Suprapubic skin (tissue), 4 donors: ENCODE data around the gene EIF4E3.

Source experiments
- POLR2A ChIP-seq, 2 donors: fragments of 450-650 bp; IDR thresholded peaks; one replicate each; pipeline ENCODE4 v1.6.1; 2017; ENCODE audit warnings: antibody characterized with exemption in 2 of 2, mild to moderate bottlenecking in 2 of 2, moderate library complexity in 2 of 2
- POLR2AphosphoS5 ChIP-seq, 3 donors: sonication (generic); formaldehyde crosslinking; IDR thresholded peaks; one replicate each; pipeline ENCODE4 v1.6.1; 2017; ENCODE audit warnings: antibody characterized with exemption in 3 of 3
- TF ChIP-seq, protein P1 (sequence below), 2 donors: fragments of 200-600 bp in 1 of 2; fragments of 450-650 bp in 1 of 2; sonication (generic) in 1 of 2; IDR thresholded peaks; one replicate each; pipeline ENCODE4 v1.5.1; 2016 to 2019; ENCODE audit warnings: antibody characterized with exemption in 2 of 2, mild to moderate bottlenecking in 1 of 2, moderate library complexity in 1 of 2

DNA sequence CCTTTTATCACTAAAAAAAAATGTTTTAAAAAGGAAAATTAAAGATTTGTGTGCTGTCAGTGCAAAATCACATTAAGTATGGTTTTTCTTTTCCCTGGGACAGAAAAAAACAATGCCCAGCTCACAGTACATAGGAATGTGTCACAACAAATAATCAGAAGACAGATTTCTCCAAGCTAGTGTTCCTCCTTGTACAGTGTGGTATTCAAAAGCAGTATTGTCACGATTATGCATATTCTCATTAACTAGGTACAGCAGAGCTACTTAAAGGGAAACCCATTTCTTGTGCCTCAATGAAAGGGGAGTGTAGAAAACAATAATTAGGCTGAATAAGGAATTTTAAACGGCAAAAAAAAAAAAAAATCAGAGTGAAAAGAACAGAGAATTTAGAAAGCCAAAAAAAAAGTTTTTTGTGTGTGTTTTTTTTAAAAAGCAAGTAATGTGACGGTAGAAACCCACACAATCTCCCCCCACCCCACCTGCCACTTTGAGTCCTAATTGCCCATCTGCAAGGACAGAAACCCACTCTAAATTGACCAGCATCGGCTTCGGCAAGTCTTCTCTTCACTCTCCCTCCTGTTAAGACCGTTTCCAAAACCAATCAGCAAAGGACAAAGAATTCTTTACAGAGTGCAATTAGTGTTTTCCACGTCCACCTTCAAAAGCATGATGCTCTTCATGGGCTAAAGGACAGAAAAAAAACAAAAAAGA, 41.0 kb downstream of the EIF4E3 start:
- TF ChIP-seq, protein P1, sequence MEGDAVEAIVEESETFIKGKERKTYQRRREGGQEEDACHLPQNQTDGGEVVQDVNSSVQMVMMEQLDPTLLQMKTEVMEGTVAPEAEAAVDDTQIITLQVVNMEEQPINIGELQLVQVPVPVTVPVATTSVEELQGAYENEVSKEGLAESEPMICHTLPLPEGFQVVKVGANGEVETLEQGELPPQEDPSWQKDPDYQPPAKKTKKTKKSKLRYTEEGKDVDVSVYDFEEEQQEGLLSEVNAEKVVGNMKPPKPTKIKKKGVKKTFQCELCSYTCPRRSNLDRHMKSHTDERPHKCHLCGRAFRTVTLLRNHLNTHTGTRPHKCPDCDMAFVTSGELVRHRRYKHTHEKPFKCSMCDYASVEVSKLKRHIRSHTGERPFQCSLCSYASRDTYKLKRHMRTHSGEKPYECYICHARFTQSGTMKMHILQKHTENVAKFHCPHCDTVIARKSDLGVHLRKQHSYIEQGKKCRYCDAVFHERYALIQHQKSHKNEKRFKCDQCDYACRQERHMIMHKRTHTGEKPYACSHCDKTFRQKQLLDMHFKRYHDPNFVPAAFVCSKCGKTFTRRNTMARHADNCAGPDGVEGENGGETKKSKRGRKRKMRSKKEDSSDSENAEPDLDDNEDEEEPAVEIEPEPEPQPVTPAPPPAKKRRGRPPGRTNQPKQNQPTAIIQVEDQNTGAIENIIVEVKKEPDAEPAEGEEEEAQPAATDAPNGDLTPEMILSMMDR (IDR thresholded peaks at IDR 0.05) = no peak
- TF ChIP-seq POLR2A (IDR thresholded peaks at IDR 0.05) (no peak), POLR2AphosphoS5 (IDR thresholded peaks at IDR 0.05) (no peak)
